Measurements from ENCODE around the gene SNIP1. TPM values are rescaled to one million over a fixed set of nuclear protein-coding genes. Genes with fewer than 3 reads are reported as not detected.

SNIP1 gene
- total and polyA plus RNA-seq, 10 of the 15 experiments (the other 5 are each of a cell fraction or from before 2014, with no cell fraction given): 2.7 to 22.4 (median 10.1) TPM

- Histone ChIP-seq H3K27me3 (replicated peaks in 1 of 2; ENCODE audit: control insufficient read depth in 2 of 2, insufficient read depth in 2 of 2, low read length in 1 of 2) (no peaks in the 10 kb centered on the region), H3K27ac (ENCODE audit: control insufficient read depth, insufficient read depth) (peak within 1 kb of the TSS; percentile 39), H4K20me1 (ENCODE audit: control insufficient read depth, insufficient read depth) (no peaks in the 10 kb centered on the region), H3K4me3 (peak within 1 kb of the TSS; percentile 82), H3K9ac (ENCODE audit: control insufficient read depth, insufficient read depth, low read length) (peak within 1 kb of the TSS; percentile 67), H3K4me2 (ENCODE audit: control insufficient read depth, insufficient read depth) (peak within 1 kb of the TSS; percentile 92), H3K4me1 (ENCODE audit: control insufficient read depth, insufficient read depth, low read length) (peaks cover 6% of the 10 kb centered on the region), H3K36me3 (ENCODE audit: control insufficient read depth in 2 of 2, insufficient read depth in 2 of 2, low read length in 1 of 2) (peaks cover 0 to 10% of the 10 kb centered on the region in 2 experiments; a peak in 1 of 4 replicates), H3K9me3 (replicated peaks; ENCODE audit: control insufficient read depth, insufficient read depth, low read length) (no peaks in the 10 kb centered on the region), H2AFZ (ENCODE audit: control insufficient read depth, low read depth, low read length) (peak within 1 kb of the TSS; percentile 89), H3K79me2 (ENCODE audit: control insufficient read depth, insufficient read depth, low read length) (peaks cover 17% of the 10 kb centered on the region)
- RAD21 ChIA-PET (ENCODE audit: unreplicated experiment): interaction anchor here (0.7 to 2.1 kb wide), 9 partner anchors 9 to 168 kb away, joined by 3 to 13 read pairs (median 6); partner anchors contain the start of genes GNL2, SNIP1 and ZC3H12A
- DNase-seq (ENCODE audit: low read depth, low spot score) (no peak), FAIRE-seq (no peak), ATAC-seq (peak; percentile 98)
- intact Hi-C loops (cut with micrococcal nuclease; ENCODE audit: unreplicated experiment): loop anchor here (2.0 to 5.0 kb wide), 2 partner anchors 36 to 38 kb away; partner anchors contain the start of gene SNIP1
- WGBS (ENCODE audit: insufficient coverage, insufficient replicate concordance, low lambda C conversion rate, missing lambda C conversion rate): 1% methylated on average over 49 of the region's 100 CpGs
- in situ Hi-C loops (cut with MboI): no loop called here
- CTCF ChIA-PET: interaction anchor here (0.5 to 5.1 kb wide), 11 partner anchors 9 to 1089 kb away, joined by 3 to 26 read pairs (median 5); partner anchors contain the start of gene SNIP1
- POLR2A ChIA-PET: interaction anchor here (0.6 to 2.7 kb wide), 11 partner anchors 10 to 1063 kb away, joined by 3 to 28 read pairs (median 5); partner anchors contain the start of genes CDCA8, SNIP1 and ZC3H12A
- BruUV-seq (replicated peaks): no TSS peak
- SMC1A ChIA-PET (ENCODE audit: uncharacterized antibody, unreplicated experiment): interaction anchor here (1.0 to 2.1 kb wide), 4 partner anchors 10 to 61 kb away, joined by 3 to 6 read pairs (median 3); no protein-coding TSS in a partner anchor
- TF ChIP-seq BACH1 (IDR thresholded peaks at IDR 0.05; ENCODE audit: borderline replicate concordance): peak; percentile 67
- peak; percentile 52 for TF ChIP-seq NR2C1 (IDR thresholded peaks at IDR 0.05)
- peak; percentile 84 for TF ChIP-seq POLR2A (IDR thresholded peaks at IDR 0.05; ENCODE audit: low read depth, low read length)
- 0 out of 2 replicates have a peak, but pooled peaks have one; percentile 13 for TF ChIP-seq FOXK2 (IDR thresholded peaks at IDR 0.05)
- TF ChIP-seq RCOR1 (conservative IDR thresholded peaks at IDR 0.05; ENCODE audit: low read depth, low read length): 0 out of 2 replicates have a peak, but pooled peaks have one; percentile 13
- TF ChIP-seq RELA (IDR thresholded peaks at IDR 0.05; ENCODE audit: borderline replicate concordance, partially characterized antibody): peak; percentile 26
- TF ChIP-seq IKZF1 (conservative IDR thresholded peaks at IDR 0.05): peak; percentile 87
- TF ChIP-seq YBX1 (IDR thresholded peaks at IDR 0.05): no peak
- TF ChIP-seq E2F4 (IDR thresholded peaks at IDR 0.05; ENCODE audit: low read depth, low read length): 0 out of 2 replicates have a peak, but pooled peaks have one; percentile 8
- no peak; the same call in 1 of the 2 replicates for TF ChIP-seq HDGF (IDR thresholded peaks at IDR 0.05)
- peak; percentile 44; the same call in 1 of the 2 replicates for TF ChIP-seq ATF3 (IDR thresholded peaks at IDR 0.05; ENCODE audit: borderline replicate concordance, extremely low read depth, low read depth, low read length)
- no peak for TF ChIP-seq EZH2 (IDR thresholded peaks at IDR 0.05; ENCODE audit: borderline replicate concordance, control insufficient read depth, low read depth, low read length)
- peak; percentile 57 for TF ChIP-seq ELK1 (IDR thresholded peaks at IDR 0.05; ENCODE audit: low read depth, low read length)
- peak; percentile 87; the same call in 1 of the 2 replicates for TF ChIP-seq STAT1 (conservative IDR thresholded peaks at IDR 0.05)
- peak; percentile 95 for TF ChIP-seq NKRF (conservative IDR thresholded peaks at IDR 0.05)
- TF ChIP-seq RELB (IDR thresholded peaks at IDR 0.05; ENCODE audit: low read depth): peak; percentile 50; the same call in 1 of the 2 replicates
Measured at GRCh38 chr1:37514350-37515184, 39.5 kb downstream of the SNIP1 start, which contains the start of gene MEAF6. MEAF6 (minus strand) TSS chr1:37514766; CDS start chr1:37514746, 20 bp downstream.
